Gastrocnemius medialis (tissue), 4 donors: ENCODE data around the gene FLNB.

Source experiments
- POLR2A ChIP-seq, 2 donors: fragments of 450-650 bp; IDR thresholded peaks; one replicate each; pipeline ENCODE4 v1.6.1; 2017; ENCODE audit warnings: antibody characterized with exemption in 2 of 2, mild to moderate bottlenecking in 2 of 2, moderate library complexity in 2 of 2
- TF ChIP-seq, protein P1 (sequence below), 5 experiments: fragments of 450-650 bp in 3 of 5; fragments of 200-600 bp in 2 of 5; sonication (generic) in 2 of 5; IDR thresholded peaks in 4 of 5; conservative IDR thresholded peaks in 1 of 5; 1 replicate in 4 of 5; 2 replicates in 1 of 5; pipeline ENCODE4 v1.5.1; 2016 to 2019; ENCODE audit warnings: antibody characterized with exemption in 5 of 5, mild to moderate bottlenecking in 3 of 5, moderate library complexity in 3 of 5

DNA sequence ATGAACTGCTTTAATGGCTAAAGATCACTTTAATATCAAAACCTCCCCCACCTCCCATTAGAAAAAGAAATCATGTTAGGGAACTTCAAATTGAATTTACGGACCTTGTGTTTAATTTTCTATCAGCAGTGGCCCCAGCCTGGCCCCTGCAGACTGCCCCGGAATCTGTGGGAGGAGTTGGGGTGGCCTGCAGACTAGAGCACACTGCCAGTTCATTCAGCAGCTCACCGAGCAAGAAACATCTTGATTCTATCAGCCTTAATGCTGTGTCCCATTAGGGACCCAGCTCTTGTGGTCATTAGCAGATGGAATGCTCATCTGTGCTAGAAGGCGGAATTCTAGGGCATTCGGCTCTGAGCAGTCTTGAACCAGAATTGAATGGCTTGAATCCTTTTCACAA is 54.2 kb downstream of the FLNB start:
- TF ChIP-seq, protein P1, sequence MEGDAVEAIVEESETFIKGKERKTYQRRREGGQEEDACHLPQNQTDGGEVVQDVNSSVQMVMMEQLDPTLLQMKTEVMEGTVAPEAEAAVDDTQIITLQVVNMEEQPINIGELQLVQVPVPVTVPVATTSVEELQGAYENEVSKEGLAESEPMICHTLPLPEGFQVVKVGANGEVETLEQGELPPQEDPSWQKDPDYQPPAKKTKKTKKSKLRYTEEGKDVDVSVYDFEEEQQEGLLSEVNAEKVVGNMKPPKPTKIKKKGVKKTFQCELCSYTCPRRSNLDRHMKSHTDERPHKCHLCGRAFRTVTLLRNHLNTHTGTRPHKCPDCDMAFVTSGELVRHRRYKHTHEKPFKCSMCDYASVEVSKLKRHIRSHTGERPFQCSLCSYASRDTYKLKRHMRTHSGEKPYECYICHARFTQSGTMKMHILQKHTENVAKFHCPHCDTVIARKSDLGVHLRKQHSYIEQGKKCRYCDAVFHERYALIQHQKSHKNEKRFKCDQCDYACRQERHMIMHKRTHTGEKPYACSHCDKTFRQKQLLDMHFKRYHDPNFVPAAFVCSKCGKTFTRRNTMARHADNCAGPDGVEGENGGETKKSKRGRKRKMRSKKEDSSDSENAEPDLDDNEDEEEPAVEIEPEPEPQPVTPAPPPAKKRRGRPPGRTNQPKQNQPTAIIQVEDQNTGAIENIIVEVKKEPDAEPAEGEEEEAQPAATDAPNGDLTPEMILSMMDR (IDR thresholded peaks at IDR 0.05 in 4 of 5, conservative IDR thresholded peaks at IDR 0.05 in 1 of 5) = no peak
- no peak for TF ChIP-seq POLR2A (IDR thresholded peaks at IDR 0.05)
